Measurements from ENCODE around the gene ELF5. TPM values are rescaled to one million over a fixed set of nuclear protein-coding genes. Genes with fewer than 3 reads are reported as not detected.

Gene ELF5
- total RNA-seq (2014; rRNA removed; shearing (Covaris generic)), result not detected in 2 replicates

GRCh38 chr11:34513682-34514449 is at the start of gene ELF5:
Gene ELF5, minus strand, starts transcription at chr11:34513794. Its CDS starts 8,045 bp downstream, at chr11:34505749.
- DNase-seq (ENCODE audit: low spot score), result no peak
- in situ Hi-C loops (cut with HindIII; ENCODE audit: low sequenced_read_pairs), result loop anchor here (10.0 kb wide), 1 partner anchor 329 kb away; no protein-coding TSS in a partner anchor

DNA sequence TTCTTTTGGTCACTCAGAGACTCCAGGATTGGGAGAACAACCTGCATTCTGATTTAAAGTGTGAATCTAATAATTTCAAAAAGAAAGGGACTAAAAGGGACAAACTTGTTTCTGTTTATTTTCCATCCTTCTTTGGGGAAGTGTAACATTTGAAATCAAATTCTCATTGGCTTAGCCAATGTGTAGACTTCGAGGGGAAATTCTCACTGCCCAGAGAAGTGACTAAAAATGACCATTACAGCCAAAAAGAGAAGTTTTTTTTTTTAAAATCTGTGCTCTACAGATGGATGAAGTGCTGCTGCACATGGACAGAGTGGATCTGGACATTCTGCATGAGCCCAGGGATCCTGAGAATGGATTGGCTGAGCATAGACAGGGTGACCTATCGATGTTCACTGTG is 49.4 kb upstream of the ELF5 start:
- DNase-seq (ENCODE audit: low spot score), result no peak
- in situ Hi-C loops (cut with HindIII; ENCODE audit: low sequenced_read_pairs), result no loop called here

- in situ Hi-C loops (cut with HindIII; ENCODE audit: low sequenced_read_pairs), result no loop called here
- no peak for DNase-seq (ENCODE audit: low spot score)
These were observed 46.9 kb upstream of the ELF5 start for GRCh38 chr11:34560511-34560910.

- in situ Hi-C loops (cut with HindIII; ENCODE audit: low sequenced_read_pairs), result no loop called here
- no peak for DNase-seq (ENCODE audit: low spot score)
These were observed 45.1 kb upstream of the ELF5 start for GRCh38 chr11:34558673-34559072.

DNA sequence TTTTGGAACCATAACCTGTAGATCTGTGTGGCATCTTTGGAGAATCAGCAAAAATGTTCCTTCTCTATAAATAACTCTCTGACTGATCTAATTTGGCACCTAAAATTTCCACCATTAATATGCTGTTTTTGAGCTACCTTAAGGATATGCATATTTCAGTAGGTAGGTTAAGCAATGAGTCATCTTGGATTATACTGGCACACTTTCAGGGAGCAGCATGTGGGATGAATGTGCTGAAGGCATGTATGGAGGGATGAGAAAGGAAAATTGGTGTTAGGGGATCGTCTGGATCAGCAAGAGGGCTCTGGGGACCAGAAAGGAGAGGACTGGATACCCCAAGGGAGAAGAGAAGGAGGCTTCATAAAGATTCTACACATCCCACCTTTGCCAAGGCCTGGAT is 44.6 kb upstream of the ELF5 start:
- in situ Hi-C loops (cut with HindIII; ENCODE audit: low sequenced_read_pairs), result no loop called here
- DNase-seq (ENCODE audit: low spot score), result peak; percentile 3

DNA sequence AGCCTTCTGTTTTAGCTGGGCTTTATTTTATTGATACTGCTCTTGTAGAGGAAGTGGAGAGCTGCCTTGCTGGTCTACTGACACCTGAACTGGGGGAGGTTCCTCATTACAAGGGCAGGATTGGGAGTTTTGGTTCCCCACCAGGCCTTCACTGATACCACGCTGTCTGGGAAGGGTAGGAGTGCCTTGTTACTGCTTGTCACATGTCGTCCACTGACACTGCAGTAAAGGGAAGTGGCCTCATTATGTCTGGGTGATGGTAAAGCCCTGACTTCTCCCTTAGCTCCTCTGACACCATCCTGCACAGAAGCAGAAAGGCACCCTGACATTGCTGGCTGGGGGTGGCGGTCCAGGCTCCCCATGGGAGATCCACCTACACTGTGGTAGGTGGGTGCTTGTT is 38.7 kb upstream of the ELF5 start:
- DNase-seq (ENCODE audit: low spot score), result no peak
- in situ Hi-C loops (cut with HindIII; ENCODE audit: low sequenced_read_pairs), result no loop called here

DNA sequence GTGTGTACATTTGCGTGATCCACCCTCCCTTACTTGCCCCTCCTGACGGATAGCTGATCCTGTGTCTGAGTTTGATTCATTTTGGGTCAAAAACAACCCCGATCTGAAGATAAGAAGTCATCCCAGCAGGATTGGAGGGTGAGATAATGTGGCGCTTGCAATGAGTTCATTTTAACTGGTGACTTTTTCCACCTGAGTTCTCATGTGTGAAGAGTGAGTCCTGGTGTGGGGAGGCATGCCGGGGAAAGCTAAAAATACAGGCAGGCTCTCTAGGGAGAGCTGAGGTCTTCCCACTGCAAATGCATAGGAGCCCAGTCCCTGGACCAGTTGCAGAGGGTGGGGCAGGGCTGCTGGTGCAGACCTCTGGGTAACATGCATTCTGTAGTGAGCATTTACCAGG is 35.7 kb upstream of the ELF5 start:
- no peak for DNase-seq (ENCODE audit: low spot score)
- in situ Hi-C loops (cut with HindIII; ENCODE audit: low sequenced_read_pairs), result no loop called here

- in situ Hi-C loops (cut with HindIII; ENCODE audit: low sequenced_read_pairs), result no loop called here
- DNase-seq (ENCODE audit: low spot score), result no peak
These were observed 34.7 kb upstream of the ELF5 start for GRCh38 chr11:34548278-34548677.

- no peak for DNase-seq (ENCODE audit: low spot score)
- in situ Hi-C loops (cut with HindIII; ENCODE audit: low sequenced_read_pairs), result no loop called here
These were observed 33.1 kb upstream of the ELF5 start for GRCh38 chr11:34546511-34547209.

GRCh38 chr11:34542089-34542488 is 28.5 kb upstream of the ELF5 start:
- in situ Hi-C loops (cut with HindIII; ENCODE audit: low sequenced_read_pairs), result no loop called here
- no peak for DNase-seq (ENCODE audit: low spot score)

- DNase-seq (ENCODE audit: low spot score), result no peak
- in situ Hi-C loops (cut with HindIII; ENCODE audit: low sequenced_read_pairs), result no loop called here
These were observed 27.3 kb upstream of the ELF5 start for GRCh38 chr11:34540870-34541269.

DNA sequence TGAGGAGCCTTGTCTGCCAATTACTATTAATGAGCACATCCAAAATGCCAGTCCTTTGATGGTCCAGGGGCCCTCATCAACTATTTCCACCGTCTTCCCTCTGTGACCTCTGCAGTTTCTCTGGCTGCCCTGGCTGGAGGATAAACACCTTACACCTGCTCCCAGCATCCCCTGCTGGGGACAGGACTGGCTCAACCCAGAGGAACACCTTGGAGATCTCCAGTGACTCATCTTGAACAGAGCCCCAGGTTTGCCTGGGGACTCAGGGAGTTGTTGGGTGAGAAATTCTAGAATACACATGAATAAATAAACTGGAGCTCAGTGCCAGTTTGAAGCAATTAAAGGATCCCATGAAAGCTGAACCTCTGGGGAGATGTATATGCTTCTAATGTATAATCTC is 24.0 kb upstream of the ELF5 start:
- DNase-seq (ENCODE audit: low spot score), result no peak
- in situ Hi-C loops (cut with HindIII; ENCODE audit: low sequenced_read_pairs), result no loop called here

GRCh38 chr11:34536056-34536455 is 22.5 kb upstream of the ELF5 start:
- DNase-seq (ENCODE audit: low spot score), result no peak
- in situ Hi-C loops (cut with HindIII; ENCODE audit: low sequenced_read_pairs), result no loop called here

DNA sequence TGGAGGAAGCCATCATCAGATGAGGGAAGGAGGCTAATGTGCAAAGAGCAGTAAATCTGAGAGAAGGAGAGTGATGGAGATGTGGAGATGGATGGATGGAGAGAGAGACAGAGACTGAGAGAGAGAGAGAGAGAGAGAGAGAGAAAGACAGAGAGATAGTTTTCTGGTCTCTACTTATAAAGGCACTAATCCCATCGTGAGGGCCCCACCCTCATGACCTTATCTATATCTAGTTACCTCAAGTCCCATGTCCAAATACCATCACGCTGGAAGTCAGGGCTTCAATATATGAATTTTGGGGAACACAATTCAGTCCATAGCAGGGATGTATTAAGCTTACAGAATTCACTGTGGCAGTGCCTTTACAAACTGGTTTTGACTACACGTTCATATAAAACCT is 21.2 kb upstream of the ELF5 start:
- in situ Hi-C loops (cut with HindIII; ENCODE audit: low sequenced_read_pairs), result no loop called here
- no peak for DNase-seq (ENCODE audit: low spot score)

GRCh38 chr11:34531663-34532062 is 18.1 kb upstream of the ELF5 start:
- DNase-seq (ENCODE audit: low spot score), result no peak
- in situ Hi-C loops (cut with HindIII; ENCODE audit: low sequenced_read_pairs), result no loop called here

DNA sequence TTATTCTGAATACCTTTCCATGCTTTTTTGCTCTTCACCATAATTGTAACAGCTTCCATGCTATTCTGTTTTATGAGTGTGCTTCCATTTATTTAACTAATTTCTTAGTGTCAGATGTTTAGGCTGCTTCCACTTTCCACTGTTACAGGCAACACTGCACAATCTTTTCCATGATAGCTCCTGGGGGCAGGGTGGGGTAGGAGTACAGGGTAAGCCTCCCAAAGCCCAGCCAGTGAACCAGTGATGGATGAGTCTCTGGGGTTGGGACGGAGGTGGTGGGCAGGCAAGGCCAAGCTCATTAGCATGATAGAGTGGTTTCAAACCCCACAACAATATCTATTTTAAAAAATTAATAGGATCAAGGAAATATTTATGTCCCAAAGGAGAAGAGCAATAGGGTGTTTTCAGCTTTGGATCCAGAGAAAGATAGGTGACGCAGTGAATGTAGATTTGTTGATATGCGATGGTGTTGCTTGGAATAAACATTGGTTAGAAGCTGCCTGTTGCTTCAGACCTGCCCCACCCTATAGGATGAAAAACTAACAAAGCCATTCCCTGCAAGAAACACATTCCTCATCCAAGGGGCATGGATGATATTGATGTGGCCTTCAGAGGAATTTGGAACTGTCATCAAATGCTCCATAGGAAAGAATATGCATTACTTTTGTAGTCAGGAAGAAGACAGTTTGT is 17.1 kb upstream of the ELF5 start:
- in situ Hi-C loops (cut with HindIII; ENCODE audit: low sequenced_read_pairs), result no loop called here
- no peak for DNase-seq (ENCODE audit: low spot score)

DNA sequence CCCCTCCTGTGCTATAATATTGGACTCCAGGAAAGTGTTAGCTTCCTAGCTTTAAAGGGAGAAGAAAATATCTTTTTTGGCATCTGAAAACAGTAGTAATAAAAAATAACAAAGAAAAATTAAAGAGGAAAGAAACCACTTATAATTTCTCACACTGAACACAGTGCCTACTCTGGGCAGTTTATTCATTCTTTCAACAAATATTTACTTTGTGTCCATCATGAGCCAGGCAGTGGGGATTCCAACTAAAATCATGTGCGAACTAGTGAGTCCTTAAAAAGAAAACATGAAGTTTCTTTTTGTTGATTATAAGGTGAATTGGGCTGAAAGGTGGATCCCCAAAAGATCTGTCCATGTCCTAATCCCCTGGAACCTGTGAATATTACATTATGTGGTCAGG is 16.0 kb upstream of the ELF5 start:
- DNase-seq (ENCODE audit: low spot score), result no peak
- in situ Hi-C loops (cut with HindIII; ENCODE audit: low sequenced_read_pairs), result no loop called here

GRCh38 chr11:34528072-34528471 is 14.5 kb upstream of the ELF5 start:
- DNase-seq (ENCODE audit: low spot score), result no peak
- in situ Hi-C loops (cut with HindIII; ENCODE audit: low sequenced_read_pairs), result no loop called here

DNA sequence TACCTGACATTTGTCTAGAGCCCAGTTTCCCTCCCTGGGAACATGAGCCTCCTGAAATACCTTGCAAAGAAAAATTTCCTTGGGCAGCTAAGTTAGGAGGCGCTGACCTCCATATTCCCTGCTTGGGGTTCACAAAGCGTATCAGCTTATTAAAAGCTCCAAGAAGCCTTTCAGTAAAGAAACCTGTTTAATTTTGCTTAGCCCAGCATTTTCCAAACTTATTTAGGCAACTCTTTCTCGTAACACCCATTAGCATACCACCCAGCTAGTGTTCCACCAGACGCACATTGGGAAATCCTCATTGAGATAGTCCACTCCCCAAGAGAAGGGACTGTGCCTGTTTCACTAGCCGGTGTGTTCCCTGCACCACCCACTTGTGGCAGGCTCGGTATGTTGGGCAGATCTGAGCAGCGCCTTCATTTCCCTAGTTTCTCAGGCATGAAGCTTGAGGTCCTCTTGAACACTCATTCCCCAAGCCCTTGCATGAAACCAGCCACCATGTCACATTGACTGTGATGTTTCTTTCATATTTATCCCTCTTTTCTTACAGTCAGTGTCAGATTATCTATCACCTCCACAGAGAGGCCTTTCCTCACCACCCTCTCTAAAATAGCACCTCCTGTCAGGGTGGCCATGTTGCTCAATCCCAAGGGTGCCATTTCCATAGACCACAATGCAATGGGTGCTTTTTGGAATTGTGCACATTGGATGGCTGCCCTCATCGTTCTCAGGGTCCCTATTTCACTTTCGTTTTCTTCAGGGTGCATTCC is 12.5 kb upstream of the ELF5 start:
- in situ Hi-C loops (cut with HindIII; ENCODE audit: low sequenced_read_pairs), result no loop called here

DNA sequence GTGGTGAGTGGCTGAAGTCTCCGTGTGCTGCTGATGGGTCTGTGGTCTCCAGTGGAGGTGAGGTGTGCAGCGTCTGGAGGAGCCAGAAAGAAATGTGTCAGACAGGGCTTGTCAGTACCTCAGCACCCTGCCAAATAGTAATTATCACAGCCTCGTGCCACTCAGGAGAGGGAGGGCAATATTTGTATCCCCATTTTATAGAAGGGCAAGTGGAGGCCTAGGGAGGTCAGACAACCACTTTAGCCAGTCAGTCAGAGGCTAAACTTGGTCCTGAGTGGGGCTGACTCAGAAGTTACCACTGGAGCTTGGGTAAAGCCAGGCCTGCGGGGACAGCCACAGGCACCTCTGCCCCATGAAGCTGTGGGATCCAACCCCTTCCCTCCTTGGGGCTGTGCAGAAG is 11.5 kb upstream of the ELF5 start:
- DNase-seq (ENCODE audit: low spot score), result no peak
- in situ Hi-C loops (cut with HindIII; ENCODE audit: low sequenced_read_pairs), result no loop called here

More for the DNA sequence above, 12.5 kb upstream of the ELF5 start:
- DNase-seq (ENCODE audit: low spot score), result no peak

Measured in G401 (cell line).